ENCODE data around the gene SLIT3.

The SLIT3 gene

DNA sequence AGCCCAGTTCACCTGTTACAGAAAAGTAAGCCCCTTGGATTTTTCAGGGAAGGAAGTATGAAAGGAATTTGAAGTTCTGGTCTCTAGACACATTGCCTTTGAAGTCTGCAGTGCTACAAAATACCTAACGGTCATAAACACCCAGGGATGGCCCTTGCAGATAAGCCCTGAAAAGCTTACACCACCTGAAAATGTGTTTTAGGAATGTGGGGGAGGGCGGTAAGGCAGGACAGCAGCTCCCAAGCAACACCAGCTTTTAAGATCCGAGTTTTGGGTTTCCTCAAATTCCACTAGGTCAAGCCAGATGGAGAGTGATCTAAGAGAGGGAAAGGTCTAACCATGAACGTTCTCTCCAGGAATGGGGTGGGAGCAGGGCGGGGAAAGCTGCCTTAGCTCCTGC, 607.6 kb downstream of the SLIT3 start:
- H3K4me3 ChIP-seq (ENCODE audit: low read depth, low read length) = no peak overlapping the region
- no peak for DNase-seq (ENCODE audit: low read depth)
- TF ChIP-seq, protein P1, sequence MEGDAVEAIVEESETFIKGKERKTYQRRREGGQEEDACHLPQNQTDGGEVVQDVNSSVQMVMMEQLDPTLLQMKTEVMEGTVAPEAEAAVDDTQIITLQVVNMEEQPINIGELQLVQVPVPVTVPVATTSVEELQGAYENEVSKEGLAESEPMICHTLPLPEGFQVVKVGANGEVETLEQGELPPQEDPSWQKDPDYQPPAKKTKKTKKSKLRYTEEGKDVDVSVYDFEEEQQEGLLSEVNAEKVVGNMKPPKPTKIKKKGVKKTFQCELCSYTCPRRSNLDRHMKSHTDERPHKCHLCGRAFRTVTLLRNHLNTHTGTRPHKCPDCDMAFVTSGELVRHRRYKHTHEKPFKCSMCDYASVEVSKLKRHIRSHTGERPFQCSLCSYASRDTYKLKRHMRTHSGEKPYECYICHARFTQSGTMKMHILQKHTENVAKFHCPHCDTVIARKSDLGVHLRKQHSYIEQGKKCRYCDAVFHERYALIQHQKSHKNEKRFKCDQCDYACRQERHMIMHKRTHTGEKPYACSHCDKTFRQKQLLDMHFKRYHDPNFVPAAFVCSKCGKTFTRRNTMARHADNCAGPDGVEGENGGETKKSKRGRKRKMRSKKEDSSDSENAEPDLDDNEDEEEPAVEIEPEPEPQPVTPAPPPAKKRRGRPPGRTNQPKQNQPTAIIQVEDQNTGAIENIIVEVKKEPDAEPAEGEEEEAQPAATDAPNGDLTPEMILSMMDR (IDR thresholded peaks at IDR 0.05; ENCODE audit: insufficient read depth, low read depth, low read length, missing control alignments) = no peak

DNA sequence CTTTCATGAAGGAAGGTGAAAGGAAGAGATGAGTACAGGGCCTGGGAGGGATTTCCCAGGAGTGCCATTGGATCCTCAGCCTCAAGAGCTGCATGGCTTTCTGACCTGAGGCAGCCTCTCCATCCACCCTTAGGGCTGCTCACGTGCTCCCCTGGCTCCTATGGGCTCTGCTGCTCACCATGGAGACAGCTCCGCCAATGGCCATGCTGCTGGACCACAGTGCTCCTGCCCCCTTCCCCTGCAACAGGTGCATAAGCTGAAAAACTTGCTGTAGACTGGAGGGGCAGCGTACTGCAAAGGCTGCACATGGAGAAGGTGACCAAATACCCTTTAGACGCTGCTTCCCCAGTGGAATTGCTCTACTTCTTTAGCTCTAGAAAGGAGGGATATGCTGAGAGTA, 609.0 kb downstream of the SLIT3 start:
- H3K4me3 ChIP-seq (ENCODE audit: low read depth, low read length) = no peak overlapping the region
- TF ChIP-seq, protein P1 (IDR thresholded peaks at IDR 0.05; ENCODE audit: insufficient read depth, low read depth, low read length, missing control alignments) = no peak
- DNase-seq (ENCODE audit: low read depth) = peak; percentile 14

DNA sequence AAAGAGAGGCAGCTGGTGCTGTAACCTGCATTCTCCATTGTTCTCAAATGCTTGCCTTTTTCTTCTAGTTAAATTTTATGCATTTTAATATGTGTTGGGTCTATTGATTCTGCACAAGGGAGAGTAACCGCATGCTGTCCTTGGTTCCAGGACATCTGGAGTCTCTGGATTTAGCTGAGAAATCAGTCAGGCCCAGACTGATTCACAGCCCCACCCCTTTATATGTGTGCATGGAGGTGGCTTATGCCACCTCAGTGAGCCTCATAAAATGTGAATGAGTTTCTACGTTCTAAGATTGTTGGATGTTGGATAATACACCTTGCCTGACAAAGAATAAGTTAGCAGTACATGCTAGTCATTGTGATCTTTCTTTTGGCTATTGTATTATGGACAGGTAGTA, 611.7 kb downstream of the SLIT3 start:
- no peak for DNase-seq (ENCODE audit: low read depth)
- TF ChIP-seq, protein P1 (IDR thresholded peaks at IDR 0.05; ENCODE audit: insufficient read depth, low read depth, low read length, missing control alignments) = no peak
- H3K4me3 ChIP-seq (ENCODE audit: low read depth, low read length) = no peak overlapping the region

- no peak overlapping the region for H3K4me3 ChIP-seq (ENCODE audit: low read depth, low read length)
- no peak for DNase-seq (ENCODE audit: low read depth)
- TF ChIP-seq, protein P1 (IDR thresholded peaks at IDR 0.05; ENCODE audit: insufficient read depth, low read depth, low read length, missing control alignments) = no peak
Measured at GRCh38 chr5:168686837-168687236, 614.1 kb downstream of the SLIT3 start.

DNA sequence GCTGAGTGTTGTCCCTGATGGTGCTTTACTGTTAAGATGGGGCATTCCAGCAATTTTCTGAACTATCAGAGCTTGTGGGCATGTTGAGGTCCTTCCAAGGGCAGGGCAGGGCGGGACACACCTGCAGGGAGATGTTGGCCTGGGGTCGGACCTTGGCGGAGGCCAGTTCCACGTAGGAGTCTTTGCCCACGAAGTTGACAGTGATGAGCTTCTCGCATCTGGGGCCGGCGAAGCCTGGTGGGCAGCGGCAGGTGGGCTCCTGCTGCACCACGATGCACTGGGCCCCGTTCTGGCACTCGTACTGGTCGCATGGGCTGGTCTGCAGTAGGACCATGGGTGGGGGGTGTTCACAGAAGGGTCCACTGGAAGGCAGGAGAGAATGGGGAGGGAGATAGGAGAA, 615.4 kb downstream of the SLIT3 start:
- DNase-seq (ENCODE audit: low read depth) = no peak
- no peak overlapping the region for H3K4me3 ChIP-seq (ENCODE audit: low read depth, low read length)
- TF ChIP-seq, protein P1 (IDR thresholded peaks at IDR 0.05; ENCODE audit: insufficient read depth, low read depth, low read length, missing control alignments) = no peak

DNA sequence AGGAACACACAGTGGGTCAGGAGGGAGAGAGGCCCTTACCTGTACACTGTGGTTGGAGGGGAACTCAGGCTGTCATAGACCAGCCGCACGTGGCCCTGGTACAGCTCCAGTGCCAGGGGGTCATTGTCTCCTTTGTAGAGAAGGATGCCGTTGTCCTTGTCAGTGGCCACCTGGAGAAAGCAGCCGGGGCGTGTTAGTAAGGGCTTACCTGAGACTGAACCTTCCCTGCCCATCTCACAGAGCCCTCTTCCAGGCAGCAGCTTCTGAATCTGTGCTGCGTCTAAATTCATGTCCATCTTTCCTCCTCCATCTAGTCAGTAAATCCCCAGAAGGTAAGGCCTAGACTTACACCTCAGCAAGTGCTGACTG, 617.0 kb downstream of the SLIT3 start:
- no peak for DNase-seq (ENCODE audit: low read depth)
- no peak overlapping the region for H3K4me3 ChIP-seq (ENCODE audit: low read depth, low read length)
- TF ChIP-seq, protein P1 (IDR thresholded peaks at IDR 0.05; ENCODE audit: insufficient read depth, low read depth, low read length, missing control alignments) = no peak

DNA sequence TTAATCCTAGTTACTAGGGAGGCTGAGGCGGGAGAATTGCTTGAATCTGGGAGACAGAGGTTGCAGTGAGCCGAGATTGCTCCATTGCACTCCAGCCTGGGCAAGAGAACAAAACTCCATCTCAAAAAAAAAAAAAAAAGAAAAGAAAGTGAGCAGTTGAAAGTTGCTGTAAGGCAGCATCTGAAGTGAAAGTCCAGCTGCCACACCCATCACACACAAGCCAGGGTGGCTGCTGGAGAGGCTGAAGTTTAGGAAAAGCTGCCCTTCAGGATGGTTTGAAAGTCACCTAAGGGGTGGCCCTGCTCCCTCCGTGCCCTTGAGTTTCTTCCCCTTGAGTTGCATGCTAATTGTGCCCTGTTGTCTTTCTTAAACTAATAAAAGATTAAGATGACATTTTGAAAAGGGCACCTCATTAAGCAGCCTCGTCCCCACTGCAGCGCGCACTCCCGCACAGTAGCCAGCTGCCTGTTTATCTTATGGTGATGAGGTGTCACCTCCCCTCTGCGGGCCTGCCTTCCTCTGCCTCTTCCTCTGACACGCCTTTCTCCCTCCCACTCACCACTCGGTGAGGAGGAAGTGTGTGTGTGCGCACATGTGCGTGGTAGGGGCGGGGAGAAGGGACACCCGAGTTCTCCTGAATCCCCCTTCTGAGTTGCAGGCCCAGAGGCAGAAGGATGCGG, 617.6 kb downstream of the SLIT3 start:
- H3K4me3 ChIP-seq (ENCODE audit: low read depth, low read length) = no peak overlapping the region
- DNase-seq (ENCODE audit: low read depth) = no peak
- TF ChIP-seq, protein P1 (IDR thresholded peaks at IDR 0.05; ENCODE audit: insufficient read depth, low read depth, low read length, missing control alignments) = no peak

All from GM12865 (cell line).